GM18498 (cell line): Measurements from ENCODE around the gene TTC28.
"Not testable (repeated sequence)": the region's sequence is repeated elsewhere in the genome, so short reads cannot be mapped to it uniquely, and the experiment has no call there.

ENCODE experiments used
- ATAC-seq: cut with Tn5 transposase; IDR thresholded peaks from one replicate; pipeline ENCODE4 v1.9.1; 2021; ENCODE audit warnings: mild to moderate bottlenecking, moderate library complexity; ENCODE audit not compliant: unreplicated experiment

TTC28 gene

GRCh38 chr22:28562324-28562723 lies 117.3 kb downstream of the TTC28 start:
- no peak for ATAC-seq

- not testable (repeated sequence) for ATAC-seq
These were observed 118.9 kb downstream of the TTC28 start for GRCh38 chr22:28560743-28561101.

GRCh38 chr22:28560046-28560742 lies 119.4 kb downstream of the TTC28 start:
- ATAC-seq: no peak

- no peak for ATAC-seq
These were observed 122.5 kb downstream of the TTC28 start for GRCh38 chr22:28557184-28557583.

GRCh38 chr22:28553108-28553866 lies 126.4 kb downstream of the TTC28 start:
- ATAC-seq: not testable (repeated sequence)

- ATAC-seq: no peak
These were observed 131.2 kb downstream of the TTC28 start for GRCh38 chr22:28548406-28548805.

GRCh38 chr22:28547132-28547842 lies 132.4 kb downstream of the TTC28 start:
- ATAC-seq: no peak

GRCh38 chr22:28544431-28544868 lies 135.2 kb downstream of the TTC28 start:
- ATAC-seq: no peak

GRCh38 chr22:28542980-28543621 lies 136.5 kb downstream of the TTC28 start:
- ATAC-seq: no peak

- no peak for ATAC-seq
These were observed 138.5 kb downstream of the TTC28 start for GRCh38 chr22:28541137-28541536.

GRCh38 chr22:28538922-28539321 lies 140.7 kb downstream of the TTC28 start:
- ATAC-seq: no peak

GRCh38 chr22:28530565-28530964 lies 149.1 kb downstream of the TTC28 start:
- ATAC-seq: not testable (repeated sequence)

GRCh38 chr22:28529144-28529543 lies 150.5 kb downstream of the TTC28 start:
- ATAC-seq: not testable (repeated sequence)

GRCh38 chr22:28521451-28521850 lies 158.2 kb downstream of the TTC28 start:
- ATAC-seq: no peak

GRCh38 chr22:28514321-28514821 lies 165.3 kb downstream of the TTC28 start:
- no peak for ATAC-seq

GRCh38 chr22:28512387-28512786 lies 167.3 kb downstream of the TTC28 start:
- ATAC-seq: not testable (repeated sequence)

- ATAC-seq: no peak
These were observed 171.7 kb downstream of the TTC28 start for GRCh38 chr22:28507896-28508295.

GRCh38 chr22:28506150-28506535 lies 173.5 kb downstream of the TTC28 start:
- no peak for ATAC-seq

- no peak for ATAC-seq
These were observed 174.1 kb downstream of the TTC28 start for GRCh38 chr22:28505416-28506149.

GRCh38 chr22:28500006-28500405 lies 179.6 kb downstream of the TTC28 start:
- no peak for ATAC-seq
